ENCODE data around the gene ZDHHC11B.
"Not testable (repeated sequence)": the region's sequence is repeated elsewhere in the genome, so short reads cannot be mapped to it uniquely, and the experiment has no call there.

DNA sequence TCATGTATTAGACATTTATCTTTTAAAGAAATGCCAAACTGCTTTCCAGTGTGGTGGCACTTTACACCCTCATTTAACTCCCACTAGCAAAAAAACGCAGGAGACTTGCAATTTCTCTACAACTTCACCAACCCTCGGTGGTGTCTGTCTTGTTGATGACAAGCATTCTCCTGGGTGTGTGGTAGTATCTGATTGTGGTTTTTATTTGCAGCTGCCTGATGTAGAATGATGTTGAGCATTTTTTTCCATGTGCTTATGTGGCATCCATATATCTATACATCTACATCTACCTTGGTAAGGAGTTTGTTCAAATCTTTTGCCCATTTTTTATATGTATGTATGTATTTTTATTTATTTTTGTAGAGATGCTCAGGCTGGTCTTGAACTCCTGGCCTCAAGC, 49.5 kb upstream of the ZDHHC11B start:
- not testable (repeated sequence) for TF ChIP-seq CTCF, POLR2A (IDR thresholded peaks at IDR 0.05)
